Uterus (tissue), 4 donors: ENCODE data around the gene ACKR1. TPM values are rescaled to one million over a fixed set of nuclear protein-coding genes. Genes with fewer than 3 reads are reported as not detected.

Source experiments
- DNase-seq, 2 donors: peaks; one replicate each; pipeline ENCODE4 v3.0.0-alpha.2; 2019 to 2020
- H3K27ac ChIP-seq, 2 donors: fragments of 200-600 bp; sonication (generic); 1 replicate in 1 of 2; 2 replicates in 1 of 2; pipeline ENCODE4 v1.5.1; 2016 to 2018
- H3K27me3 ChIP-seq, 2 donors: fragments of 200-600 bp; sonication (generic); one replicate each; pipeline ENCODE4 v1.5.1; 2018 to 2019; ENCODE audit warnings: control low read depth in 1 of 2
- H3K36me3 ChIP-seq, 2 donors: fragments of 200-600 bp; sonication (generic); one replicate each; pipeline ENCODE4 v1.5.1; 2019; ENCODE audit warnings: control low read depth in 1 of 2
- H3K4me1 ChIP-seq, 2 donors: fragments of 200-600 bp; sonication (generic); one replicate each; pipeline ENCODE4 v1.5.1; 2018 to 2019; ENCODE audit warnings: control low read depth in 1 of 2
- H3K4me3 ChIP-seq, 2 donors: fragments of 200-600 bp; sonication (generic); 1 replicate in 1 of 2; 2 replicates in 1 of 2; pipeline ENCODE4 v1.5.1; 2018 to 2019; ENCODE audit warnings: mild to moderate bottlenecking in 1 of 2
- H3K9me3 ChIP-seq, 2 donors: fragments of 200-600 bp; sonication (generic); one replicate each; pipeline ENCODE4 v1.5.1; 2019; ENCODE audit warnings: control low read depth in 1 of 2
- POLR2A ChIP-seq, 2 donors: fragments of 450-650 bp; IDR thresholded peaks; one replicate each; pipeline ENCODE4 v1.6.1; 2016; ENCODE audit warnings: antibody characterized with exemption in 2 of 2, mild to moderate bottlenecking in 1 of 2, moderate library complexity in 1 of 2
- intact Hi-C: fragments of 100-400 bp; cut with DNase I; formaldehyde crosslinking; loops from one replicate; pipeline ENCODE4 v1.15.1; 2023; ENCODE audit warnings: low total_unique reads
- total RNA-seq, 4 donors: library from RNA; depleted of rRNA in 3 of 4; stranded (reverse); fragments of >200 nt in 3 of 4; gene quantifications; one replicate each; pipeline versions ENCODE4 v1.1.0 to v1.2.4, GENCODE V29; 2014 to 2023
- TF ChIP-seq, protein P1 (sequence below), 4 experiments: fragments of 200-600 bp in 2 of 4; fragments of 450-650 bp in 2 of 4; sonication (generic) in 2 of 4; IDR thresholded peaks; one replicate each; pipeline ENCODE4 v1.5.1; 2016 to 2019; ENCODE audit warnings: antibody characterized with exemption in 4 of 4, mild to moderate bottlenecking in 2 of 4, moderate library complexity in 1 of 4
- donor health status: DM: yes; HTN: yes; CAD: no.

Gene ACKR1
- total RNA-seq, 4 donors from 2014 or later = 10.4 to 478 (median 192) TPM

DNA sequence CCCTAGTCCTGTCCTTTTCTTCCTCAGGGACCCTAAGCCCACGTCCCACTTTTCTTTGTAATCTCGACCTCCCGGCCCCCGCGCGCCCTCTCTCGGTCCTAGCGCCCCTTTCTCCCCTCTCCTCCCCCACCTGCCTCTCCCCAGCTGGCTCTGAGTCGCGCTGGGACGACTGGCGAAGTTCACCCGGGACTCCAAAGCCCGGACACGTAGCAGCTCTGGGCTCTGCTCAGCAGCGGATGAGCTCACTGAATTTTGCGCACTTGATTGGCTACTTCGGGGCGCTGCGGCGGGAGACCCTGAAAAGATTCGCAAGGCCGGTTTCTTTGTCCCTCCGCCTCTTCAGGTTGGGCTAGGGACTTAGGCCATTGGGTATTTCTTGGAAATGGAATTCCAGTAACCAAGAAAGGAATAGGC is 16.3 kb upstream of the ACKR1 start:
- Histone ChIP-seq H3K36me3 (no peaks in the 10 kb centered on the region), H3K9me3 (no peaks in the 10 kb centered on the region), H3K27ac (no peak overlapping the region), H3K27me3 (no peaks in the 10 kb centered on the region), H3K4me1 (no peaks in the 10 kb centered on the region), H3K4me3 (peak overlapping the region; percentile 16 to 26)
- intact Hi-C loops = no loop called here
- peak; percentile 44 to 64 for DNase-seq
- TF ChIP-seq, protein P1, sequence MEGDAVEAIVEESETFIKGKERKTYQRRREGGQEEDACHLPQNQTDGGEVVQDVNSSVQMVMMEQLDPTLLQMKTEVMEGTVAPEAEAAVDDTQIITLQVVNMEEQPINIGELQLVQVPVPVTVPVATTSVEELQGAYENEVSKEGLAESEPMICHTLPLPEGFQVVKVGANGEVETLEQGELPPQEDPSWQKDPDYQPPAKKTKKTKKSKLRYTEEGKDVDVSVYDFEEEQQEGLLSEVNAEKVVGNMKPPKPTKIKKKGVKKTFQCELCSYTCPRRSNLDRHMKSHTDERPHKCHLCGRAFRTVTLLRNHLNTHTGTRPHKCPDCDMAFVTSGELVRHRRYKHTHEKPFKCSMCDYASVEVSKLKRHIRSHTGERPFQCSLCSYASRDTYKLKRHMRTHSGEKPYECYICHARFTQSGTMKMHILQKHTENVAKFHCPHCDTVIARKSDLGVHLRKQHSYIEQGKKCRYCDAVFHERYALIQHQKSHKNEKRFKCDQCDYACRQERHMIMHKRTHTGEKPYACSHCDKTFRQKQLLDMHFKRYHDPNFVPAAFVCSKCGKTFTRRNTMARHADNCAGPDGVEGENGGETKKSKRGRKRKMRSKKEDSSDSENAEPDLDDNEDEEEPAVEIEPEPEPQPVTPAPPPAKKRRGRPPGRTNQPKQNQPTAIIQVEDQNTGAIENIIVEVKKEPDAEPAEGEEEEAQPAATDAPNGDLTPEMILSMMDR (IDR thresholded peaks at IDR 0.05) = no peak
- TF ChIP-seq POLR2A (IDR thresholded peaks at IDR 0.05) = no peak

GRCh38 chr1:159190441-159190840 is 14.2 kb upstream of the ACKR1 start:
- no peaks in the 10 kb centered on the region for H3K4me1 ChIP-seq
- no peak for DNase-seq
- no peaks in the 10 kb centered on the region for H3K36me3 ChIP-seq
- H3K27me3 ChIP-seq = no peaks in the 10 kb centered on the region
- intact Hi-C loops = no loop called here
- H3K4me3 ChIP-seq = no peak overlapping the region
- H3K27ac ChIP-seq = no peak overlapping the region
- no peaks in the 10 kb centered on the region for H3K9me3 ChIP-seq
- TF ChIP-seq POLR2A (IDR thresholded peaks at IDR 0.05) = no peak
- TF ChIP-seq, protein P1 (IDR thresholded peaks at IDR 0.05) = no peak

DNA sequence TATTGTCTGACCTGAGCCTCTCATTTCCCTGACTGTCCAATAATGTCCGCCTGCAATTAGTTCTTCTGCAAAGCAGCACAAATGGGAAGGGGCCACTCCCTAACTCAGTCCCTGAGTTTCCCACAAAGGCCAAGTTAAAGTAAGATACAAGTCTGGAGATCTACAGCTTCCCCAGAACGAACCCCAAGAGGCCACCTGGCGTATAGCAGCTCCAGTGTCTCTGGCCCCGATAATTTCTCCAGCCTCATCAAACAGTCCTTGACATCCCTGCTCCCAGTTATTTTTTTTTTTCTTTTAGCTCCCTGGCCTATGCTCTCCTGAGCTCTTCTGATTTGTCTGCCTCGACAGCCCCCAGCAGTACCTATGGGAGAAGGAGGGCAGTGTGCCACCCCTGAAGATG is 8.1 kb upstream of the ACKR1 start:
- intact Hi-C loops = no loop called here
- Histone ChIP-seq H3K4me1 (no peaks in the 10 kb centered on the region), H3K9me3 (no peaks in the 10 kb centered on the region), H3K27me3 (no peaks in the 10 kb centered on the region), H3K4me3 (no peak overlapping the region), H3K27ac (no peak overlapping the region), H3K36me3 (no peaks in the 10 kb centered on the region)
- DNase-seq = no peak
- TF ChIP-seq, protein P1 (IDR thresholded peaks at IDR 0.05) = no peak
- TF ChIP-seq POLR2A (IDR thresholded peaks at IDR 0.05) = no peak

DNA sequence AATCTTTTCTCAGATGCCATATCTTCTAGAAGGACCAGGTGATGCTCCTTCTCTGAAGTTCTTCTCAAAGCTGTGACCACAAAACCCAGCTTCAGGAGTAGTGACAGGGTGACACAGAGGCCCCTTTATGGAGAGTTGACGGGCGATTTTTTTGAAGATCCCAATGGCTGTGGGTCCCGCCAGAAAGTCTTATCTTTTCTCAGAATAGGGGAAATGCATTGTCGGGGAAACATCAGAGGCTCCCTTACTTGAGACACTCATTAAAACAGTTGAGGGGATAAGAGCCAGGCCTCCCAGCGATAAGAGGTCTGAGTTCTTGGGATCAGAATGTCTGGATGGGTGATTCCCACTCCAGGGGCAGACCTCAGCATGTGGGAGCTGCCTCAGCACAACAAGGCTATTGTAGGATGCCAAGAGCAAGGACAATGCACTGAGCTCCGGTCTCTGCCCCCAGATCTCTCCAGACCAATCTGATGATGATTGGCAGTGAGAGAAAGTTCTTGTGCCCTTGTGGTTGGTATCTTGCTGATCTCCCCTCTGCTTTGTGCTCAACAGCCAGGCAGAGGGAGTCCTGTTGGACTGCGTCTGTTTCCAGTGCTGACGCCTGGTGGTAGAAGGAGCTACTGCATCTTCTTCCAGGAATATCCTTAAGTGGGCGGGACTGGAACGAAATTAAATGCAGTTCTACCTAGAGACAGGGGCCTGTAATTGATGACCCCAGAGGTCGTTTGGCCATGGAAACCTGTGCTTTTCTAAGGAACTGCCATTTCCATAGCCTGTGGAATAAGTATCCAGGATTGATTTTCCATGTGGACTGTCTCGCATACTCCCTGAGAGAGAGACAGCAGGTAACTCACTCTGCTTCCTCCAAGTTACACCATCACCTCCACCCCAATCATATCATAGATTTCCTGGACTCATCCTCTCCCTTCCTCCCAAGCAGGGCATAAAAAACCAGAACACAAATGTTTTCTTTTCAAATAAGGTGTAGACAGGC is 6.8 kb upstream of the ACKR1 start:
- Histone ChIP-seq H3K4me3 (no peak overlapping the region), H3K9me3 (no peaks in the 10 kb centered on the region), H3K4me1 (no peaks in the 10 kb centered on the region), H3K27ac (no peak overlapping the region), H3K27me3 (no peaks in the 10 kb centered on the region), H3K36me3 (no peaks in the 10 kb centered on the region)
- TF ChIP-seq, protein P1 (IDR thresholded peaks at IDR 0.05) = peak; percentile 58 to 80 (median 76)
- no peak for TF ChIP-seq POLR2A (IDR thresholded peaks at IDR 0.05)
- DNase-seq = peak; percentile 48 to 52
- intact Hi-C loops = no loop called here

- TF ChIP-seq POLR2A (IDR thresholded peaks at IDR 0.05) = no peak
- TF ChIP-seq, protein P1 (IDR thresholded peaks at IDR 0.05) = no peak
- no peaks in the 10 kb centered on the region for H3K4me1 ChIP-seq
- no peaks in the 10 kb centered on the region for H3K27me3 ChIP-seq
- intact Hi-C loops = no loop called here
- no peak overlapping the region for H3K27ac ChIP-seq
- no peaks in the 10 kb centered on the region for H3K9me3 ChIP-seq
- DNase-seq = no peak
- H3K36me3 ChIP-seq = no peaks in the 10 kb centered on the region
- H3K4me3 ChIP-seq = no peak overlapping the region
Measured at GRCh38 chr1:159199901-159200300, 4.8 kb upstream of the ACKR1 start.
